ENCODE measurements around the gene ZDHHC20.

ZDHHC20 gene

DNA sequence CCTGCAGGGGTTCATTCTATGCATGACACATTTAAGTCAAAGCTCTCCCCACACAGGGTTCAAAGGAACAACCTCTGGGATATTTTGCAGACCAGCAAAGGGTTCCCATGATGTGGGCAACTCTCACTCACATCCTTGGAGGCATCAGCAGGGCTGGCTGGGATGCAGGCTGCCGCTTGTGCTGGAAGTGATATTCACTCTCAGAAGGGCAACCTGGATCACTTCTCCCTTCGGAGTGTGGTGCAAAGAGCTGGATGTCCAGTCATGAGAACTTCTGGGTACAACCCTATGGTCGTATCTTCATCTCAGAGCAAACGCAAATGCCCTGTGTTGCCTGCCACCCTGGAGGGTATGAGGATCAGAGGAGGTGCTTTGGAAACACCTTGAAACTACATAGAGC, 98.6 kb downstream of the ZDHHC20 start:
- DNase-seq, result no peak

DNA sequence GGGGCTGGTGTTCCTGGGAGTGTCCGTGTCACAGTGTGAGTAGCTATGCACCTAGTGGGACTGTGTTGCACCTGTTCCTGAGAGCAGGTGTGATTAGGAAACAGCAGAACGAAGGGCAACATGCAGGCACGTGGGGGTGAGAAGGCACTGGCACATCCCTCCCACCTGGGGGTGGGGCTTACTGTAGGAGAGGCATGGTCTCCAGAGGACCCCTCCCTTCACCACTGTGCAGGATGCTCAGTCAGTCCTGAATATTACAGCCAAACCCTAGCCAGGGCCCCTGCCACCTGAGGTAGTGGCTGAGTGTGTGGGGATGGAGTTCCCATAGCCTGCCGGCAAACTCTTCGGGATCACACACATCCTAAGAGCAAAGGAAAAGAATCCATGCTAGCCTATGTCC, 99.2 kb downstream of the ZDHHC20 start:
- DNase-seq, result no peak

DNA sequence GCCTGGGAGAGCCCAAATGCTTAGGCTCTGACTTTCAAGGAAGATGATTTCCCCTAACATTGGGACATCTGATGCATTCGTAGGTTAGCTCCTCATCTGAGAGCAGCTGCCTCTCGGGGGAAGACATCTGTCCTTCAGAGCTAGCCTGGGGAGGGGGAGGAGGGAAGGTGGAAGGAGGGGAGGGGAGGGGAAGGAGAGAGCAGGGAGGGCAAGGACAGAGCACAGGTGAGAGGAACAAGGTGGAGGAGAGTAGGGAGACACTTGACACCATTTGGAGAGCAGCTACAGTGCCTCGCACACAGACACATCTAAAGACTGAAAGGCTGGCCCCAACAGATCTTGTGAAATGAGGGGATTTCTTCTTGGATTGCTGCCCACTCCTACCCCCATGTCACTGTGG, 103.8 kb downstream of the ZDHHC20 start:
- DNase-seq, result no peak

DNA sequence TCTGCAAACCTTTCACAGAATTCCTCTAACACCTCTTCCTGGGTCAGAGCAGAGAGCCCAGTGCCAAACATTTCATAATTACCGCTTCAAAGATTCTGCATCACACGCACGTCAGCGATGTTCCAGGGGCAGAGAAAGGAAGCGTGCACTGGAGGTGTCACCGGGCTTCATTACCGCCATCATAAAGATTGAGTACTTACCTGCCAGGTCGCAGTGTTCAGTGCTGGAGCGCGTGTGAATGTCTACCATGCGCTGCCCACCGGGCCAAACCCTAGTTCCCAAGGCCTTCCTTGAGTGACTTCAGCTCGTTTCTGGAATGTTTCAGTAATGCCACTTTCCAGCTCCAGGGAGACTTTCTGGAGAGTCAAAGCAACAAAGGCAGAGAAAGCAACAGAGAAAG, 104.4 kb downstream of the ZDHHC20 start:
- no peak for DNase-seq

DNA sequence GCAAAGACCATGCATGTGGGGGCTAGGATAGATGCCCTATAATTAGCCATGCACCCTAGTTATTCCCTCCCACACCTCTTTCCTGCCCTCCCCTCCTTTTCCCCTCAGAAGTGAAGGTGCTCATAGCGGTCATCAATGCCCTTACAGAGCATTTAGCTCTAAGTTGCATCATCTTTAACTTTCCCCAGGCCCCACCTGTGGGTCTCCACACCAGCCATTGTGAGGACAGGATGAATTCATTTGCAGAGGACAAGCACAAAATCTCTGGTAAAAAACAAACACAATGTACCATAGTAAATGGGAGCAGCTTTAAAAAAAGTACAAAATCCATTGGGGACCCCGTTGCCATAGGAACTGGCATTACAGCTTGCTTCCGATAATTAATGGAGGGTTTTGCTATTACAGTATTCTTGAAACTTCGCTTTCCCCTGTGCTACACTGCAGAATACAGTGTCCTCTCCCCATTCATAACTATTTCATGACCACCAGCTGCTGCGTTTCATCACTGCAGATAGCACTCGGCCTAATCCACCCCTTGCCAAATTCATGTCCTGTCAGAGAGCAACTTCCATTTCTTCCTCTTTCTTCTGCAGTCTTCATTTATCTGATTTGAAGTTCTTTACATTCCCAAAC, 110.5 kb downstream of the ZDHHC20 start:
- DNase-seq, result no peak

DNA sequence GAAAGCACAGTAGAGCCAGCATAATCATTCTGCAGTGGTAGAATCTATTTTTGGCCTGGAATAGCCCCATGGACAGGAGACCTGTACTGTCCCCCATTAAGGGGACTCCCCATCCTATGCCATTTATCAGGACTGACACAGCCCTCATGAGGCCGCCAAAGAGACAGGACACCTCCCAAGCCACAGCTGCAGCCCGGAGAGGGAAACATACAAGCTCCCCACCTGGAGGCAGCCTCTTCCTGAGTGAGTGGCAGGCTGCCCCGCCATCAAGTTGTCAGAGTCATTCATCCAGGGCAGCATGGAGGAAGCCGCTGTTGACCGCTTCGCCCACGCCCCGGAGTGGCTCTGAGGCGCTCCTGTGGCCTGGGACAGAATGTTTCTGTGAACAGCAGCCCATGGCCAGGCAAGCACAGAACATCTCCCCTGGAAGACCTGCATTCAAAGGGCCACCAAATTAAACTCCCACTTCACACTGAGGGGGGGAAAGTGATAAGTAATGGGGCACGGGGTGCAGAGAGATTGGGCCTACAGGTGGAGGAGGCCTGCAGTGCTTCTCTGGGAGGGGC, 111.3 kb downstream of the ZDHHC20 start:
- DNase-seq, result no peak

DNA sequence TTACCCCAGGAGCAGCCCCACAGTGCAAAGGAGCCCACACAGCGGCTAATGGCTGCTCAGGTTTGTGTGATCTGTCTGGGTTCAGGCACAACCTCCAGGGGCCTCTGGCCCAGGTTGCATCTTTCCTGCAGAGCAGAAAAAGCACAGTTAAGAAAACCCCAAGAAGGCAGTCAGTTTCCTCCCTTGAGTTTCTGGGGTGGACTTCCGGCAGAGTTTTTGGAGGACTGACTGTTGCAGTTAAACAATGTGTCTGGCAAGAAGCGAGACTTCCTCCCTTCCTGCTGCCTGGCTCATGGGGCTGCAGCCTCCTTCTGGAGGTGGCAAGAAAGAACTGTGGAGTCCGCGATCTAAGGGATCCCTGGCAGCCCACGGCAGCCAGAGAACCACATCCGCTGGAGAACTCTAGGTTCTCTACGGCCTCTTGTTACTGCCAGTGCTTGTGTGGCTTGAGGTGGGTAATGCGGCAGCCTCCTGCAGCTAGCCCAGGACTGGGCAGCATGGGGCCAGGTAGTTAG, 114.4 kb downstream of the ZDHHC20 start:
- DNase-seq, result no peak

DNA sequence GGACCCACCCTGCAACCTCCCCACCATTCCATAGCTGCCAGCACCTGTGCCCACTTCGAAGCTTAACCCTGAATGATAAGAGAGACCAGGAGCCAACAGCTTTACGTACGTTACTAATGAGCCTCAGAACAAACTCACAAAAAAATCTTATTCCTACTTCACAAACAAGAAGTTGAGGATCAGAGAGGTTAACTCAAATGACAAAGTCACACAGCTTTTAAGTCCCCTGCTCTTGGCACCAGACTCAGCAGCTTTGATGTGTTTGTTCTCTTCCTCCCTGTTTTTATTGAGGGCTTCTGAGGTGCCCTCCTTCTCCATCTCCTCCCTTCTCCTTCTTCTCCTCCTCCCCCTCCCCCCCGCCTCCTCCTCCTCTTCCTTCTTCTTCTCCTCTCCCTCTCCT, 115.4 kb downstream of the ZDHHC20 start:
- DNase-seq, result no peak

DNA sequence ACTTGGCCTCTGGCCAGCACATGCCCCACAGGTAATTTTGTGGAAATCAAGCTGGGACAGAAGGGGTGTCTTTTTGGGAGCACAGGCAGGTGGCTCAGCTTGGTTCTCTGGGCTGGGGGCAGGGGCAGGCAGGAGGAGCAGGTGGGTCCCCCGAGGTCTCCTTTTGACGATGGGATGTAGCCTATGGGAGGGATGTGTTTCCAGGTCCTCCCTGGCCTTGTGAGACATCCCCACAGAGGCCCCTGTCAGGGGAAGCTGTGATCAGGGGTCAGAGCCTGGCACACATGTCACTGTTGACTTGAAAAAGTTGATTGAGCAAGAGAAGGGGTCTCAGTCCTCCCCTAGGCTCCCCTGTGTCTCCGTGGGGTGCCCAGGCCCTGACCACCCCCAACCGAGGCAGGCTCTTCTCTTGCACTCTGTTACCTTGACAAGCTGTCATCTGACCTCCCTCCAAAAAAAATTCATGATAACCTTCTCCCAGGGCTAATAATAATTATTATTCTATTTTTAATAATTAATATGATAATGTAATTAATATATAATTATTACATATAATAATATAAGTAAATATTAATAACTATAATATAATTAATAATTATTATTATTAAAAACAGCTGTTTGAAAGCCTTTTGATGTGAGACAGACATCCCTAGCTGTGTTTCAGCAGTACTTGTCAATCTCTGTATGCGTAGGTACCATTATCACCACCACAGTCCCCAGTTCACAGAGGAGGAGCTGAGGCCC, 116.2 kb downstream of the ZDHHC20 start:
- DNase-seq, result no peak

DNA sequence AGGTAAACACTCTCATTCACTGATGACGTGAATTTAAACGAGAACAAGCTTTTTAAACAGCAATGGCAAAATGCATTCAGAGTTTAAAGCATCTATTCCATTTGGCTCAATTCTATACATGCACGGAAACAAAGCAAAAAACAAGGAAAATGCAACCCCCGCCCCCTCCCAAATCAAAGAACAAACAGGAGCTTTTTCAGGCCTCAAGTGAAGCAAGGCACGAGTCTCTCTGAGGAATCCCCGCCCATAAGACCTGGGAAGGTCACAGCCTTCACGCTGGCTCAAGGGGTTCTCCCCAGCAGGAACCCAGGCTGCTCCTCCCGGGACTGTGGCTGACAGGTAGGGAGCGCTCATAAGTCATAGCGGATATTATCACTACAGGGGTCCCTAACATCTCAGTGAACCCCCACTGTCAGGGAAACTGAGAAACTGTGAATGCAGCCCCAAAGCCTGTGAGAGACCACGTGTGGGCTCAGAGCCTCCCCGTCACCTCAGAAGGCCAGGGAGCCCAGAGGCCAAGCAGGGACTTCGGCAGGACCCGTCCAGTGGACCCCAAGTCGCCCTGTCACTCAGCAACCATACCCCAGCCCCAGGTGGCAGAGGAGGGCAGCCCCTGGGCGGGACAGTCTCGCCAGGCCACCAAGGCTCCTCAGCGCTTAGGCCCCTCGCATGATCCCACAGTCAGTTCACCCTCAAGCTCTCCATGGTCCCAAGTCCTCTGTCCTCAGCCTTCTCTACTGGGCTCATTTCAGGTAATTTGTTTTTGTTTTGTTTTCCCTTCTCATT, 117.3 kb downstream of the ZDHHC20 start:
- no peak for DNase-seq

DNA sequence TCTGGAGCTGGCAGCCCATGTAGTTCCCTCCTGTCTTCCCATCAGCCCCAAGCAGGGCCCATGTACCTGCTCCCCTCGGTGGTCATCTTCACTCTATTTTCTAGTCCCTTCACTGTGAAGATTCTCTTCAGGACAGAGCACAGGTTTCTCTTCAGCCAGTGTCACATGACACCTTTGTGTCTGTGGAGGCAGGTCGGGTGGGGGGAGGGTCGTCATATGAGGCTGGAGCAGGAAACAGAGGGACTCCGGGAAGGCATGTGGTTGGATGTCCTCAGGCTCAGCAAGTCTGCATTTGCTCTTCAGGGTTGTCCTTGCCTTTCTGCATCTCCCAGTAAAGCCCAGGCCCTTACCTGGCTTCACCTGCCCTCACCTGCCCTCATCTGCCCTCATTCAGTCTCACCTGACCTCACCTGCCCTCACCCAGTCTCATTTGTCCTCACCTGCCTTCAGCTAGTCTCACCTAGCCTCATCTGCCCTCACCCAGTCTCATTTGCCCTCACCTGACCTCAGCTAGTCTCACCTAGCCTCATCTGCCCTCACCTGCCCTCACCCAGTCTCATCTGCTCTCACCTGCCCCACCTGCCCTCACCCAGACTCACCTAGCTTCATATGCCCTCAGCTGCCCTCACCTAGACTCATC, 120.3 kb downstream of the ZDHHC20 start:
- no peak for DNase-seq

DNA sequence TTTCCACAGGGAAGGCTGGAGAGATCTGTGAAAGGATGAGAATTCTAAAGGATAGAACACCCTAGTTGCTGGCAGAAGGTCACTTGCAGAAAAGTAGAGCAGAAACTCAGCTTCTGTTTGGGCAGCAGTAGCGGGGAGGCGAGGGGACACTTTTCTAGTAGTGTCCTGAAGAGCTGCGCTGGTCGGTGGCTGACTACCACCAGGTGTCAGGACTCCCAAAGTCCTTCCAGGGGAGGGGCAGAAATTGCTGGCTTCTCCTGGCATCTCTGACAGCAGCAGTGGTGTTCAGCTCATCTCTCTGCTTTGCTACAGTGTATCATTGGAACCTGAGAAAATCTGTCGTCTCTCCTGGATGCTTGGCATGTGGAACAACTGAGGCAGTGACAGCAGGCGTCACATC, 120.9 kb downstream of the ZDHHC20 start:
- DNase-seq, result no peak

DNA sequence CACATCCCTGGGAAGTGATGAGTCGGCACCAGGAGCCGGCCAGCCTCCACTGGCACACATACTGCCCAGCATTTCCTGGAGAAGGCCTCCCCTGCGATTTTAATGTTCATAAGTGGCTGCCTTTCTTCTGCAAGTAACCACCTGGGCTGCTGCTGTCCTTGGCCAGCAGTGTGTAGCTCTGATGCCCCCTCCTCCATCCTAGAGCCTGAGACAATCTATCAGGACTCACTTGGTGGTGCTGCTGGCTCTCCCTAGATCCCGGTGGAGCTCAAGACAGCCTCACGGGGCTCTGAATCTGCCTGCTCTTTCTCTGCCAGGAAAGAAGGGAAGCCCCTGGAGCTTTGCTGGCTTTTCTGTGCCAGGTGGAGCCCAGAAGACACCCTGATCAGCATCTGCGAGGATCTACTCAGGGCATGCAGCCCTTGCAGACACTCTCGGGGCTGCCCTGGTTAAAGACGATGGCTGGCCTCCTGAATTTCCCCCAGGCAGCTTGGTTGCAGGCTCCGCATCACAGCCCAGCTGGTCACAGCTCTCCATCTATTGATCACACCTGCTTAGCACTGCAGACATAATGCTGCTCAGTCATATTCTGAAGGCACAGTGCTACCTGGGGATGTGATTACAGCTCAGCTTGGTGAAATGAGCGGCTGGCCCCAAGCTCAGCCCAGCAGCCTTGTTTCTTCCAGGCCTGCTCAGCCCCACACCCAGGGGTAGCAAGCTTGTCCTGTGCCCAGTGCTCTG, 122.3 kb downstream of the ZDHHC20 start:
- no peak for DNase-seq

DNA sequence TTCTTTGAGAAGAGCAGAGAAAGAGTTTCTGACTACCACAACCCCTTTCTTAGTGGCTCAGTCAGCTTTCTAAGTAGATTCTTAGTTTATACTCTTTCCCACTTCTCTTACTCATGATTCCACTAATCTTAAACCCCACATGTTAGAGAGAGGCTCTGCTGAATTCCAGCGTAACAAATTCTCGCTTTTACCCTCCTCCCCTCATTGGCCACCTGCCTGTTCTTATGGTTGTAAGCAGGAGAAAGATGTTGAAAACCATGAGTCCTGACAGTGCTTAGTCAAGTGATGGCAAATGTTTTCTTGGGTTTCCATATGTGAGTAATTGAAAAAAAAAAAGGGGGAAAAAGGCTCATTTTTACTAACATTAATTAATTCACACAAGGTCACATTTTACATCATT, 125.9 kb downstream of the ZDHHC20 start:
- no peak for DNase-seq

DNA sequence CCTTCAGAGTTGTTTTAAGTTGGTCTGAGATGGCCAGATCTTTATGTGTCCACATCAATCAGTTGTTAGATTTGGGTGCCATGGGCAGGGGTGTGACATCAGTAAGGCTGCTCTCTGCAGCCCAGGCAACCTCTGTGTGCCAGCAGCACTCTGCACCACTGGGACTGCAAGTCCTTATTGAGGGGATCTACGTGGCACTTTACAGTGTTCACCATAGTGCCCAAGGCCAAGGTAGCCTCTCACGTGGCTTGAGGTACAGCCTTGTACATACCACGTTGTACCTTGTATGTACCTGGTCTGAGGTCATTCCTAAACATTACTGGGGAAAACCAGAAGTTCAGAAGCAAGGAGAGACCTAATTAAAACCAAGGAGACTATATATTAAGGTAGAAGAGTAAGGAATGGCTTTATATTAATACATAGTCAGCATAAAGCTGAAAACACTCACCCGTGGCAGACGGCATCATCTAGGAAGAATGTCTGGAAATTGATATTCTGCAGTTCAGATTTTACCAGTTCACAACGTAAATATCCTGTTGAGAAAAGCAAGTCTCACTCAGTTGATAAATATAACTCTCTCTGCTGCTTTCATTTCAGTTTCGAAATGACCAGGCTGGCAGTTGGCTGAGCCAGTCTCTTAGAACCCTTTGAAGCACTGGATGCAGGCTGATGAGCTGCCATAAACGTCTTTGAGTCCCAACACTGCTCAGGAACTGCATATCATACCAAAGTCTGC, 128.8 kb downstream of the ZDHHC20 start:
- no peak for DNase-seq

DNA sequence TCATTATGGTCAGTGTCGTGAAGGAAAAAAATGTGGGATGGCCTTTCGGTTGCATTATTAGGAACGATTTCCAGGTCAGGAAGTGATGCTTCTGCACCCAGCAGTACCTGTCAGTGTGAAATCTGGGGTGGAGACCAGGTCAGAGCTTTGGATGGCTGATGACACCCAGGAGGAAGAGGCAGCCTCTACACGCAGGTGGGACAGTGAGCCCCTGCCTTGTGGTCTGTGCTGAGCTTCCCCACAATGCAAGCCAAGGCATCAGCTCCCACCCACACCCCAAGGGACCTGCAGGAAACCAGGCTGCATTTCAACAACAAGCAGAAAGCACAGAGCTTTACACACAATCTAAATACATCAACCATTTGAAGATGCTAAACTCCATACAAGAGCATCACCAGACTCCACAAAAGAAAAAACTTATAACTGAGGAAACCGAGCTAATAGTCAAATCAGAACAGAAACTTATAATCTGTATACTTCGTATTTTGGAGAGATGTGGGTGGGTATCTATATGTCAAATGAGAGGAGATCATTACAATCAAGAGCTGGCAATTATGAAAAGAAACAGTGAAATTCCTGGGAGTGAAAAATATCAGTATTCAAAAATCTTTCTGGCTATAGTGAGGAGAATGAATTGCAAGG, 130.1 kb downstream of the ZDHHC20 start:
- no peak for DNase-seq

DNA sequence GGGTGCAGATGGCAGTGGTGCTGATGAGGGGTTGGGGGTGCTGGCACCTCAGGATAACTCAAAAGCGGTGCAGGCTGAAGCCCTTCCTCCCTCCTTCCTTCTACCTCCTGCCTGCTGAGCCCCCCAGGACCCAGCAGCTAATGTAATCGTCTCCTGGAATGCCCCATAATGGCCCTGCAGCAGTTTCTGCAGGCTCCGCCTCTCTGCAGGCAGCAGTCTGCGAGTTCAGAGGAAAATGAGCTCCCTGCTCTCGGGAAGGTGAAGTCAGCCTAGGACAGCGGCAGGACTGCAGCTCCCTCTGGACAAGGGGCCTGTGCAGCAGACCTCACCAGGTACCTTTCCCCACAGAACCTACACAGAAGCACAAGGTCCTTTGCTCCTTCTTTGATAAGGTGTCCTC, 130.9 kb downstream of the ZDHHC20 start:
- DNase-seq, result no peak

DNA sequence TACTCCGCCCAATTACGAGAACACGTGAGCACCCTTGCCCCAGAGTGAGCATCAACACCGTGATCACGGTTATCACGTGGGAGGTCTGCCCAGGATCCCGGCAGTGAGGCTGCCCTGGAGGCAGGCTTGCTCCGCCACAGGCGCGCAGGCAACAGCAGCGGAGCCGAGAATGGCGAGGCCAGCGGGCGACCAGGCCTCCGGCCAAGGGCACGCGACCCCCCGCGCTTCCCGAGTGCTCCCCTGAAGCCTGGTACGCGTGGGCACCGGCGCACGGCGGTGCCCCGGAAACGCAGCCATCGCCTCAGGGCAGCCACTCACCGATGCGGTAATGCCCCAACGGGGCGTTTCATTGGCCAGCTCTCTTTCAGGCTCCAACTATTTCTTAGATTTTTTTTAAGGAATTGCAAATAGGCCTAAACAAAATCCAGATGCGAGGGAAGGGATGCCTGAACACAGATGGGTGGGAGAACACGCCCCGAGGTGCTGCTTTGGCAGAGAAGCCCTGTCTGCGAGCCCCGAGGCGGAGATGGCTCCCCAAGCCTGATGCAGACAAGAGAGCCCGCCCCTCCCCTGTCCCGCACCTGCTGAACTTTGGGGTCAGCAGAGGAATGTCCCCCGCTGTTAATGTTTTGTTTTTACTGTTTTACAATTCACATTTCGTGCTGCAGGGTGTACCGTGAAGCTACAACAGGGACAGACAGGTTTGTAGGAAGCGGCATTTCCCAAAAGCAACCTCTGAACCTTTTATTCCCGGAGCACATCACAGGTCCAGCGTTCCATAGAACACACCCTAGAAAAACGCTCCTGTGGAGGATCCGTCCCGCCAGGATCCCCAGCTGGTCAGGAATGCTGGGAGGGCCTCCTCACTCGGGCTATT, 132.7 kb downstream of the ZDHHC20 start:
- peak in 1 of 2 donors; percentile 27 for DNase-seq

DNA sequence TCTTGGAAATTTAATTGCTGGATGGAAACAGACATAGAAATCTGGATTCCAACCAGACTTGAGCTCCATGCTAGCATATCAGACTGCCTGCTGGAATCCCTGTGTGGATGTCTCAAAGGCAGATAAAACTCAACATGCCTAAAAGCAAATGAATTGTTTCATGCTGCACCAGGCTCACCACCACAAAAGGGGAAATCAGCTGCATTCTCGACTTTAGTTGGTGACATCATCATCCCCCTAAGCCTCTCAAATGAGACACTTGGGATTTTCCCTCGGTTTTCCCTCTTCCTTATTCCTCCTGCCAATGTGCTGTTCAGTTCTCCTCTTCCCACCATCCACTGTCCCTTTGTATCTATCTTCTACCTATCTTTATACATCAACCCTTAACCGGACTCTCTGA, 134.3 kb downstream of the ZDHHC20 start:
- DNase-seq, result no peak

DNA sequence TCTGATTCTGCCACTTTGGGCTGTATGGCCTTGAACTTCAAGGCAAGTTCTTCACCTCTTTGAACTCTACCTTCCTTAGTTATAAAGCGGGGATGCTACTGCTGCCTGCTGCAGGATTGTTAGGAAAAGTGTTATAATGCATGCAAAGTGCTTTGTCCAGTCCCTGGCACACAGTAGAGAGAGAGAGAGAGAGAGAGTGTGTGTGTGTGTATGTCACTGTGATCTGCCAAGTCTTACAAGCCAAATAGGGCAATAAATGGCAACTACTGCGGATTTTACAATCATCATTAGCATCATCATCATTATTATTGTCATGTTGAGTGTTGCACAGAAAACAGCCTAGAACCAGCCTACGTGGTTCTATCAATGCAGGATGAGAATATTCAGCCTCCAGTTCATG, 136.1 kb downstream of the ZDHHC20 start:
- peak in 1 of 2 donors; percentile 14 for DNase-seq
